HepG2 (cell line): ENCODE measurements around the gene PKD1L1. TPM values are rescaled to one million over a fixed set of nuclear protein-coding genes. Genes with fewer than 3 reads are reported as not detected.

Experiments
- ATAC-seq: fragments of 200-7000 bp; cut with Tn5 transposase; 3 replicates; pipeline ENCODE4 v1.9.1; 2020; ENCODE audit warnings: mild to moderate bottlenecking, moderate library complexity
- BruUV-seq: library from RNA; stranded (reverse); fragments of 400-500 nt; replicated peaks from 2 replicates; lab custom pipeline; 2021; lab: Mats Ljungman, UMichigan
- CTCF ChIA-PET: fragments of 300-600 bp; formaldehyde crosslinking; extraction: SDS; loops from one replicate; lab custom pipeline; 2021; ENCODE audit warnings: low total read pairs, inconsistent platforms, low intra/inter-chr PET ratio; lab: Yijun Ruan, JAX
- POLR2A ChIA-PET: fragments of 350-600 bp; sonication (Branson Sonifier 250); formaldehyde crosslinking; loops from one replicate; lab custom pipeline; 2020; ENCODE audit warnings: antibody characterized with exemption, inconsistent platforms; lab: Yijun Ruan, JAX
- DNase-seq: peaks from one replicate; pipeline ENCODE4 v3.0.0-alpha.2; 2015; ENCODE audit warnings: low spot score
- FAIRE-seq: peaks from 3 replicates; lab custom pipeline; 2011; peaks lifted over from hg19 to GRCh38; lab: Jason Lieb, UNC
- H2AFZ ChIP-seq: one replicate; pipeline ENCODE4 v1.6.1; 2011; ENCODE audit warnings: low read length, inconsistent platforms
- H3K27ac ChIP-seq: fragments of 300-600 bp; 3 replicates; pipeline ENCODE4 v1.8.0; 2011; ENCODE audit warnings: mixed run types, mild to moderate bottlenecking, mixed read lengths, low read length, inconsistent platforms; ENCODE audit not compliant: insufficient read depth; ENCODE audit errors: extremely low read length
- H3K27me3 ChIP-seq, 2 experiments: fragments of 200-600 bp in 1 of 2; 2 replicates in 1 of 2; 3 replicates in 1 of 2; pipeline versions ENCODE4 v1.6.0 to v1.8.0; 2011; ENCODE audit warnings: low read length in 2 of 2, mild to moderate bottlenecking in 2 of 2, moderate library complexity in 2 of 2, inconsistent platforms in 1 of 2; ENCODE audit not compliant: insufficient read depth in 2 of 2, control insufficient read depth in 1 of 2
- H3K36me3 ChIP-seq, 2 experiments: fragments of 200-600 bp in 1 of 2; replicated peaks in 1 of 2; 2 replicates in 1 of 2; 3 replicates in 1 of 2; pipeline versions ENCODE4 v1.5.1 to v1.8.0; 2011; ENCODE audit warnings: low read length in 2 of 2, inconsistent platforms in 1 of 2; ENCODE audit not compliant: insufficient read depth in 2 of 2, control insufficient read depth in 1 of 2
- H3K4me1 ChIP-seq: 2 replicates; pipeline ENCODE4 v1.5.1; 2012; ENCODE audit warnings: low read length, inconsistent platforms; ENCODE audit not compliant: insufficient read depth
- H3K4me2 ChIP-seq: 2 replicates; pipeline ENCODE4 v1.6.0; 2011; ENCODE audit warnings: low read depth, low read length, inconsistent platforms
- H3K4me3 ChIP-seq, 3 experiments: fragments of 200-600 bp in 1 of 3; sonication (generic), shearing (Covaris generic) in 1 of 3; replicated peaks in 1 of 3; 2 replicates each; pipeline ENCODE4 v1.5.1; 2011 to 2016; ENCODE audit warnings: low read length in 3 of 3, inconsistent platforms in 2 of 3, low read depth in 2 of 3, mild to moderate bottlenecking in 2 of 3, control low read depth in 1 of 3, mixed read lengths in 1 of 3; ENCODE audit not compliant: insufficient read depth in 1 of 3
- H3K79me2 ChIP-seq: one replicate; pipeline ENCODE4 v1.6.1; 2011; ENCODE audit warnings: low read length, inconsistent platforms; ENCODE audit not compliant: insufficient read depth
- H3K9ac ChIP-seq: 2 replicates; pipeline ENCODE4 v1.6.0; 2011; ENCODE audit warnings: mild to moderate bottlenecking, low read depth, low read length, inconsistent platforms; ENCODE audit not compliant: insufficient read depth
- H3K9me3 ChIP-seq: 2 replicates; pipeline ENCODE4 v1.5.1; 2012; ENCODE audit warnings: mild to moderate bottlenecking, low read length
- H4K20me1 ChIP-seq: 2 replicates; pipeline ENCODE4 v1.6.0; 2011; ENCODE audit warnings: inconsistent platforms, mild to moderate bottlenecking, low read length, moderate library complexity; ENCODE audit not compliant: insufficient read depth
- ATM ChIP-seq: fragments of 450-650 bp; IDR thresholded peaks from 2 replicates; pipeline ENCODE4 v1.7.1; 2017; ENCODE audit warnings: mild to moderate bottlenecking, borderline replicate concordance
- SRSF1 ChIP-seq: fragments of 200-400 bp; formaldehyde crosslinking; optimal IDR thresholded peaks from 2 replicates; pipeline ENCODE3; 2017; ENCODE audit warnings: mild to moderate bottlenecking, low read depth, low read length, moderate library complexity
- ZNF350 ChIP-seq: sonication (generic); formaldehyde crosslinking; IDR thresholded peaks from 2 replicates; pipeline ENCODE4 v1.4.0; 2020; ENCODE audit warnings: mild to moderate bottlenecking, low read depth, missing genetic modification reagents, borderline replicate concordance
- ZNF616 ChIP-seq: sonication (generic); formaldehyde crosslinking; IDR thresholded peaks from 2 replicates; pipeline ENCODE4 v1.5.0; 2020; ENCODE audit warnings: low read depth, mild to moderate bottlenecking, missing genetic modification reagents
- WGBS: methylation state at CpG from one replicate; pipeline ENCODE4 v1.1.6; 2017; ENCODE audit warnings: low lambda C conversion rate; 5-methylcytosine and 5-hydroxymethylcytosine counted together
- in situ Hi-C: cut with HindIII; loops from 2 replicates; pipeline ENCODE4 v1.10.0; 2017; ENCODE audit warnings: low pct_unique_long_range_greater_than_20kb; ENCODE audit not compliant: extremely low pct_ligation_motif_present
- intact Hi-C: fragments of 100-400 bp; cut with micrococcal nuclease; formaldehyde crosslinking; loops from one replicate; pipeline ENCODE4 v1.10.0; 2022; ENCODE audit not compliant: unreplicated experiment
- polyA plus RNA-seq, 8 experiments: library from polyadenylated mRNA; depleted of rRNA in 3 of 8; stranded (reverse) in 7 of 8; unstranded in 1 of 8; fragments of >200 nt; fragmentation: Illumina TruSeq in 4 of 8; extraction: Trizol in 4 of 8; gene quantifications; 2 replicates each; pipeline versions ENCODE4 v1.2.1 to v1.2.3, GENCODE V29; 2011 to 2016; ENCODE audit warnings: low read depth in 4 of 8, missing spikeins in 1 of 8, mixed read lengths in 1 of 8; ENCODE audit not compliant: insufficient read depth in 1 of 8
- total RNA-seq, 5 experiments: library from RNA; depleted of rRNA; stranded (reverse); fragments of >200 nt; fragmentation: Illumina TruSeq; extraction: Trizol; gene quantifications; 2 replicates each; pipeline ENCODE4 v1.2.3, GENCODE V29; 2016; ENCODE audit warnings: low read depth in 1 of 5
- TF ChIP-seq, protein P1 (sequence below): sonication (generic); formaldehyde crosslinking; IDR thresholded peaks from 2 replicates; pipeline ENCODE4 v1.5.1; 2020; ENCODE audit warnings: mild to moderate bottlenecking, missing genetic modification reagents, moderate library complexity
- TF ChIP-seq, protein P2 (sequence below): sonication (generic); formaldehyde crosslinking; IDR thresholded peaks from 2 replicates; pipeline ENCODE4 v1.8.0; 2022; ENCODE audit warnings: missing genetic modification reagents, mild to moderate bottlenecking, borderline replicate concordance
- TF ChIP-seq, protein P3 (sequence below): sonication (generic); formaldehyde crosslinking; IDR thresholded peaks from 2 replicates; pipeline ENCODE4 v1.4.0; 2020; ENCODE audit warnings: missing genetic modification reagents

Gene PKD1L1
- total and polyA plus RNA-seq, 2 of the 13 experiments (the other 11 are each of a cell fraction or from before 2014, with no cell fraction given) = 0.01 TPM; not detected in 1

- TF ChIP-seq, protein P1, sequence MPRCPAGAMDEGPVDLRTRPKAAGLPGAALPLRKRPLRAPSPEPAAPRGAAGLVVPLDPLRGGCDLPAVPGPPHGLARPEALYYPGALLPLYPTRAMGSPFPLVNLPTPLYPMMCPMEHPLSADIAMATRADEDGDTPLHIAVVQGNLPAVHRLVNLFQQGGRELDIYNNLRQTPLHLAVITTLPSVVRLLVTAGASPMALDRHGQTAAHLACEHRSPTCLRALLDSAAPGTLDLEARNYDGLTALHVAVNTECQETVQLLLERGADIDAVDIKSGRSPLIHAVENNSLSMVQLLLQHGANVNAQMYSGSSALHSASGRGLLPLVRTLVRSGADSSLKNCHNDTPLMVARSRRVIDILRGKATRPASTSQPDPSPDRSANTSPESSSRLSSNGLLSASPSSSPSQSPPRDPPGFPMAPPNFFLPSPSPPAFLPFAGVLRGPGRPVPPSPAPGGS = no peak
Measured at GRCh38 chr7:47814905-47815613, 133.2 kb downstream of the PKD1L1 start (continued).

DNA sequence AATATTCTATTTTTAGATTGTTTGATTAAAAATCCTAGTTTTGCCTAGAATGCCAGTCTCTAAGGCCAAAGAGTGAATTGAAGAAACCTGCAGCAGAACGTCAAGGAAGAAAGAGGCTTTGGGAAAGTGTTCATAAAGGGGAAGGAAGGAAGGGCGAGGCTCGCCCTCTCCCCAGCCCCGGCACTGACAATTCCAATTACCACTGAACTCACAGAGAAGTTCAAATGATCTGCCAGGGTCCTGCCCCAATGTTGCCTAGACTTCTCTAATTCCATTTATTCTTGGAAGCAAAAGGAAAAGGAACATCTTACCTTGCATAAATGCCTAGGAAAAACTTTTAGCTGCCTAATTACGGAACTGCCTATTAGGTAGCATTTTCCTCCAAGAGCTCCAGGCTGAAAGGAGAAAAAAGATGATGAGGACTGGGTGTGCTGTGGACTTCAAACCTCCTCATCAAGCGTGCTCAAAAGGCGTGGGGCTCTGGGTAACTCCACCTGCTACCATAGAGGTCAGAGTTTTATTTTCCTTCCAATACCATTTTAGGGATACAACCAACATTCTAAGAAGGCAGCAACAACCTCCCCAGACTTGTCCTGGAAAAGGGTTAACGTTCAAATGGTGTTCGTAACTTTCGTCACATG, 134.5 kb downstream of the PKD1L1 start:
- H3K79me2 ChIP-seq = no peaks in the 10 kb centered on the region
- H2AFZ ChIP-seq = no peak overlapping the region
- no peaks in the 10 kb centered on the region for H3K27me3 ChIP-seq
- no peaks in the 10 kb centered on the region for H3K9me3 ChIP-seq
- H3K4me1 ChIP-seq = peaks cover 39% of the 10 kb centered on the region
- 92% methylated on average over 10 of the region's 10 CpGs for whole genome bisulfite sequencing
- no peaks in the 10 kb centered on the region for H4K20me1 ChIP-seq
- no peak for ATAC-seq
- H3K9ac ChIP-seq = no peak overlapping the region
- POLR2A ChIA-PET = no interaction called here
- in situ Hi-C loops = no loop called here
- BruUV-seq = no TSS peak
- intact Hi-C loops = loop anchor here (10.0 kb wide), 1 partner anchor 209 kb away; no protein-coding TSS in a partner anchor
- TF ChIP-seq ZNF616 (CRISPR knock-in tag) = no peak
- TF ChIP-seq SRSF1 = no peak
- TF ChIP-seq, protein P2, sequence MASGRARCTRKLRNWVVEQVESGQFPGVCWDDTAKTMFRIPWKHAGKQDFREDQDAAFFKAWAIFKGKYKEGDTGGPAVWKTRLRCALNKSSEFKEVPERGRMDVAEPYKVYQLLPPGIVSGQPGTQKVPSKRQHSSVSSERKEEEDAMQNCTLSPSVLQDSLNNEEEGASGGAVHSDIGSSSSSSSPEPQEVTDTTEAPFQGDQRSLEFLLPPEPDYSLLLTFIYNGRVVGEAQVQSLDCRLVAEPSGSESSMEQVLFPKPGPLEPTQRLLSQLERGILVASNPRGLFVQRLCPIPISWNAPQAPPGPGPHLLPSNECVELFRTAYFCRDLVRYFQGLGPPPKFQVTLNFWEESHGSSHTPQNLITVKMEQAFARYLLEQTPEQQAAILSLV (CRISPR knock-in tag) = no peak
- no peak for TF ChIP-seq ZNF350 (CRISPR knock-in tag)
- TF ChIP-seq, protein P3, sequence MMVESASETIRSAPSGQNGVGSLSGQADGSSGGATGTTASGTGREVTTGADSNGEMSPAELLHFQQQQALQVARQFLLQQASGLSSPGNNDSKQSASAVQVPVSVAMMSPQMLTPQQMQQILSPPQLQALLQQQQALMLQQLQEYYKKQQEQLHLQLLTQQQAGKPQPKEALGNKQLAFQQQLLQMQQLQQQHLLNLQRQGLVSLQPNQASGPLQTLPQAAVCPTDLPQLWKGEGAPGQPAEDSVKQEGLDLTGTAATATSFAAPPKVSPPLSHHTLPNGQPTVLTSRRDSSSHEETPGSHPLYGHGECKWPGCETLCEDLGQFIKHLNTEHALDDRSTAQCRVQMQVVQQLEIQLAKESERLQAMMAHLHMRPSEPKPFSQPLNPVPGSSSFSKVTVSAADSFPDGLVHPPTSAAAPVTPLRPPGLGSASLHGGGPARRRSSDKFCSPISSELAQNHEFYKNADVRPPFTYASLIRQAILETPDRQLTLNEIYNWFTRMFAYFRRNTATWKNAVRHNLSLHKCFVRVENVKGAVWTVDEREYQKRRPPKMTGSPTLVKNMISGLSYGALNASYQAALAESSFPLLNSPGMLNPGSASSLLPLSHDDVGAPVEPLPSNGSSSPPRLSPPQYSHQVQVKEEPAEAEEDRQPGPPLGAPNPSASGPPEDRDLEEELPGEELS (CRISPR knock-in tag) = no peak
- TF ChIP-seq ATM = no peak
- no peak for FAIRE-seq
- H3K4me3 ChIP-seq = no peak overlapping the region
- no peak for DNase-seq
- H3K36me3 ChIP-seq = no peaks in the 10 kb centered on the region
- CTCF ChIA-PET = no interaction called here
- H3K27ac ChIP-seq = no peak overlapping the region
- H3K4me2 ChIP-seq = no peak overlapping the region
